K562 (cell line): ENCODE results near the gene GRAMD2A. TPM values are rescaled to one million over a fixed set of nuclear protein-coding genes. Genes with fewer than 3 reads are reported as not detected.

Experiments
- ATAC-seq: fragments of 200-7000 bp; cut with Tn5 transposase; 3 replicates; pipeline ENCODE4 v1.9.1; 2020; ENCODE audit warnings: moderate library complexity
- BruUV-seq: library from RNA; stranded (reverse); fragments of 400-500 nt; replicated peaks from 2 replicates; lab custom pipeline; 2021; lab: Mats Ljungman, UMichigan
- CTCF ChIA-PET: fragments of 300-600 bp; formaldehyde crosslinking; extraction: SDS; loops from one replicate; lab custom pipeline; 2021; ENCODE audit warnings: low intra/inter-chr PET ratio; lab: Yijun Ruan, JAX
- POLR2A ChIA-PET: fragments of 300-600, 350-650 bp; sonication (Branson Sonifier 250); formaldehyde crosslinking; extraction: SDS; loops from one replicate; lab custom pipeline; 2021; ENCODE audit warnings: antibody characterized with exemption, inconsistent platforms; lab: Yijun Ruan, JAX
- DNase-seq, 4 experiments: peaks; one replicate each; pipeline versions ENCODE4 v3.0.0 to v3.0.0-alpha.2; 2011 to 2018; ENCODE audit warnings: low spot score in 3 of 4, mixed read lengths in 3 of 4; ENCODE audit errors: extremely low read depth in 1 of 4
- FAIRE-seq: peaks from 2 replicates; lab custom pipeline; 2011; peaks lifted over from hg19 to GRCh38; lab: Jason Lieb, UNC
- H2AFZ ChIP-seq: 2 replicates; pipeline ENCODE4 v1.6.0; 2011; ENCODE audit warnings: low read depth, low read length, control low read depth, inconsistent platforms
- H3K27ac ChIP-seq: fragments of 200-600 bp; 3 replicates; pipeline ENCODE4 v1.8.0; 2011; ENCODE audit warnings: low read depth, mild to moderate bottlenecking, control low read depth, inconsistent platforms, low read length, moderate library complexity, mixed read lengths; ENCODE audit errors: extremely low read depth
- H3K27me3 ChIP-seq, 2 experiments: fragments of 300-600 bp in 1 of 2; 2 replicates in 1 of 2; 3 replicates in 1 of 2; pipeline versions ENCODE4 v1.6.0 to v1.8.0; 2011; ENCODE audit warnings: inconsistent platforms in 2 of 2, low read length in 2 of 2, mild to moderate bottlenecking in 1 of 2, mixed read lengths in 1 of 2, moderate library complexity in 1 of 2; ENCODE audit not compliant: control insufficient read depth in 2 of 2, insufficient read depth in 2 of 2
- H3K36me3 ChIP-seq: fragments of 300-600 bp; 3 replicates; pipeline ENCODE4 v1.8.0; 2011; ENCODE audit warnings: mild to moderate bottlenecking, low read length, inconsistent platforms; ENCODE audit not compliant: control insufficient read depth, insufficient read depth
- H3K4me1 ChIP-seq, 2 experiments: fragments of 200-600 bp in 1 of 2; replicated peaks in 1 of 2; 2 replicates in 1 of 2; 3 replicates in 1 of 2; pipeline versions ENCODE4 v1.5.1 to v1.8.0; 2011; ENCODE audit warnings: inconsistent platforms in 2 of 2, low read length in 2 of 2, mild to moderate bottlenecking in 1 of 2, mixed read lengths in 1 of 2, moderate library complexity in 1 of 2; ENCODE audit not compliant: control insufficient read depth in 2 of 2, insufficient read depth in 2 of 2
- H3K4me2 ChIP-seq: 2 replicates; pipeline ENCODE4 v1.6.1; 2011; ENCODE audit warnings: low read length, control low read depth, inconsistent platforms, mixed read lengths; ENCODE audit not compliant: insufficient read depth
- H3K4me3 ChIP-seq: fragments of 200-600 bp; sonication (generic), shearing (Covaris generic); 2 replicates; pipeline ENCODE4 v1.5.1; 2016; ENCODE audit warnings: control low read depth, inconsistent platforms
- H3K79me2 ChIP-seq: fragments of 200-600 bp; 3 replicates; pipeline ENCODE4 v1.8.0; 2011; ENCODE audit warnings: low read length, inconsistent platforms; ENCODE audit not compliant: control insufficient read depth, insufficient read depth
- H3K9ac ChIP-seq, 2 experiments: 2 replicates each; pipeline versions ENCODE4 v1.6.0 to v1.6.1; 2011; ENCODE audit warnings: low read depth in 2 of 2, low read length in 2 of 2, control low read depth in 1 of 2, inconsistent platforms in 1 of 2, mild to moderate bottlenecking in 1 of 2, mixed read lengths in 1 of 2; ENCODE audit not compliant: insufficient read depth in 1 of 2
- H3K9me1 ChIP-seq: one replicate; pipeline ENCODE4 v1.6.0; 2011; ENCODE audit warnings: inconsistent platforms, mild to moderate bottlenecking, low read length, moderate library complexity; ENCODE audit not compliant: control insufficient read depth, insufficient read depth
- H3K9me3 ChIP-seq: replicated peaks from 2 replicates; pipeline ENCODE4 v1.5.1; 2011; ENCODE audit warnings: low read depth, low read length, inconsistent platforms; ENCODE audit not compliant: control insufficient read depth, insufficient read depth
- H4K20me1 ChIP-seq: replicated peaks from 2 replicates; pipeline ENCODE4 v1.6.1; 2011; ENCODE audit warnings: low read length, inconsistent platforms, mixed read lengths; ENCODE audit not compliant: control insufficient read depth, insufficient read depth
- CHD2 ChIP-seq: IDR thresholded peaks from 2 replicates; pipeline ENCODE4 v1.6.1; 2011; ENCODE audit warnings: low read depth, low read length
- ILF3 ChIP-seq: fragments of 450-650 bp; IDR thresholded peaks from 2 replicates; pipeline ENCODE4 v1.6.1; 2018; ENCODE audit warnings: antibody characterized with exemption, mild to moderate bottlenecking, moderate library complexity, borderline replicate concordance
- MEF2A ChIP-seq: IDR thresholded peaks from 2 replicates; pipeline ENCODE4 v1.6.1; 2011; ENCODE audit warnings: low read depth, mild to moderate bottlenecking, low read length, moderate library complexity; ENCODE audit not compliant: control insufficient read depth
- MTA1 ChIP-seq: fragments of 450-650 bp; IDR thresholded peaks from 2 replicates; pipeline ENCODE4 v1.6.1; 2017; ENCODE audit warnings: borderline replicate concordance
- NR2C2 ChIP-seq, 2 experiments: fragments of 200-800 bp in 1 of 2; sonication (Bioruptor generic) in 1 of 2; sonication (generic) in 1 of 2; formaldehyde crosslinking in 1 of 2; IDR thresholded peaks; 2 replicates each; pipeline versions ENCODE4 v1.6.1 to v1.8.0; 2016 to 2022; ENCODE audit warnings: mild to moderate bottlenecking in 1 of 2, missing compliant biosample characterization in 1 of 2, missing genetic modification characterization in 1 of 2, missing genetic modification reagents in 1 of 2
- PHF21A ChIP-seq: fragments of 450-650 bp; IDR thresholded peaks from 2 replicates; pipeline ENCODE4 v1.6.1; 2017; ENCODE audit warnings: low read depth, borderline replicate concordance
- POLR3A ChIP-seq: IDR thresholded peaks from 2 replicates; pipeline ENCODE4 v1.6.1; 2011; ENCODE audit warnings: borderline replicate concordance, mild to moderate bottlenecking, moderate library complexity; ENCODE audit not compliant: insufficient read length, insufficient read depth; ENCODE audit errors: extremely low read depth
- SP2 ChIP-seq: IDR thresholded peaks from 2 replicates; pipeline ENCODE4 v1.6.1; 2011; ENCODE audit warnings: mild to moderate bottlenecking, low read depth, low read length, moderate library complexity; ENCODE audit not compliant: poor library complexity, severe bottlenecking; ENCODE audit errors: extremely low read depth
- ZBTB43 ChIP-seq: sonication (generic); formaldehyde crosslinking; IDR thresholded peaks from 2 replicates; pipeline ENCODE4 v1.8.0; 2023; ENCODE audit warnings: mild to moderate bottlenecking, missing genetic modification reagents
- ZFP1 ChIP-seq: fragments of 450-650 bp; formaldehyde crosslinking; IDR thresholded peaks from 2 replicates; pipeline ENCODE4 v1.4.0; 2020; ENCODE audit warnings: mild to moderate bottlenecking, mixed read lengths
- ZNF586 ChIP-seq: fragments of 450-650 bp; formaldehyde crosslinking; conservative IDR thresholded peaks from 2 replicates; pipeline ENCODE4 v1.4.0; 2020; ENCODE audit warnings: mild to moderate bottlenecking, moderate library complexity
- ZNF668 ChIP-seq: fragments of 250-450 bp; sonication (Bioruptor Pico); IDR thresholded peaks from 2 replicates; pipeline ENCODE4 v1.8.0; 2022; ENCODE audit warnings: mild to moderate bottlenecking, inconsistent platforms
- ZNF75A ChIP-seq: fragments of 450-650 bp; formaldehyde crosslinking; IDR thresholded peaks from 2 replicates; pipeline ENCODE4 v1.4.0; 2020; ENCODE audit warnings: mild to moderate bottlenecking
- WGBS: fragments of 100-300 bp; shearing (Covaris generic); methylation state at CpG from one replicate; pipeline ENCODE4 v1.1.6; 2016; ENCODE audit warnings: low coverage, mixed read lengths; ENCODE audit not compliant: insufficient coverage; ENCODE audit errors: missing lambda C conversion rate; 5-methylcytosine and 5-hydroxymethylcytosine counted together
- in situ Hi-C: fragments of 300-500 bp; cut with MboI; formaldehyde crosslinking; loops from 4 replicates; pipeline ENCODE4 v1.15.0; 2018; ENCODE audit warnings: inconsistent platforms, mixed read lengths
- intact Hi-C: fragments of 100-400 bp; cut with micrococcal nuclease; formaldehyde crosslinking; loops from 2 replicates; pipeline ENCODE4 v1.14.2; 2022
- polyA plus RNA-seq, 8 experiments: library from polyadenylated mRNA; depleted of rRNA in 4 of 8; stranded (reverse) in 5 of 8; unstranded in 3 of 8; fragments of >200 nt; fragmentation: Nextera tagmentation in 2 of 8; fragmentation: Illumina TruSeq in 1 of 8; extraction: Ambion mirVana in 2 of 8; extraction: Trizol in 1 of 8; gene quantifications; 2 replicates each; pipeline versions ENCODE4 v1.2.1 to v1.2.3, GENCODE V29; 2011 to 2014; ENCODE audit warnings: inconsistent platforms in 1 of 8, missing spikeins in 1 of 8
- total RNA-seq, 7 experiments: library from RNA; depleted of rRNA in 6 of 7; stranded (reverse); fragments of >200 nt in 6 of 7; fragmentation: Illumina TruSeq in 2 of 7; extraction: Trizol in 2 of 7; gene quantifications; 2 replicates each; pipeline versions ENCODE4 v1.2.1 to v1.2.3, GENCODE V29; 2011 to 2021; ENCODE audit warnings: low replicate concordance in 1 of 7

The GRAMD2A gene
- total and polyA plus RNA-seq, 9 of the 15 experiments (the other 6 are each of a cell fraction or from before 2014, with no cell fraction given): 0.08 to 0.22 TPM; not detected in 7

DNA sequence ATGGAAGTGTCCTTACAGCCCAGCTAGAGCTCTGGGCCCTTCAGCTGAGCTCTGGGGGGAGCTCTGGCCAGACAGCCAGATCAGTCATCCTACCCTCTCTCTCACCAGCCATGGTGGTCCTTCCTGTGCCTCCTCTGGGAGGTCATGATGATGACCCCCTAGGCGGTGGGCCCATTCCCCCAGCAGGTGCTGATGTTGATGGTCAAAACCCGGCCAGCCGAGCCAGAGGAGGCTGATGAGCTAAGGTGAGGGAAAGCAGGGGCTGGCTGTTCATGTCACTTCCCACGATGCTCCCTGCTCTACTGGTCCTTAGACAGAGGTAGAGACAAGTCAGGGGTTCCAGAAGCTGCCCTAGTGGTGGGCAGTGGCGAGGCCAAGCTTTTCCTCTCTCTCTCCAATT is 35.0 kb downstream of the GRAMD2A start:
- Histone ChIP-seq H3K36me3 (no peaks in the 10 kb centered on the region), H3K9me3 (no peaks in the 10 kb centered on the region), H3K9me1 (no peaks in the 10 kb centered on the region), H3K4me2 (no peak overlapping the region), H3K27ac (no peak overlapping the region), H2AFZ (no peak overlapping the region), H3K4me3 (no peak overlapping the region), H3K9ac (no peak overlapping the region), H3K27me3 (peaks cover 2 to 32% of the 10 kb centered on the region in 2 experiments; a peak in 4 of 5 replicates)
- in situ Hi-C loops: no loop called here
- no peak for ATAC-seq
- WGBS: 5% methylated on average over 4 of the region's 5 CpGs
- DNase-seq: no peak
- BruUV-seq: no TSS peak
- POLR2A ChIA-PET: no interaction called here
- FAIRE-seq: no peak
- CTCF ChIA-PET: no interaction called here
- TF ChIP-seq NR2C2 (CRISPR knock-in tag; IDR thresholded peaks at IDR 0.05) (no peak), NR2C2 (tag; IDR thresholded peaks at IDR 0.05) (no peak), PHF21A (no peak), CHD2 (no peak), ZBTB43 (CRISPR knock-in tag) (no peak), ZNF668 (CRISPR knock-in tag) (no peak), MEF2A (no peak), MTA1 (no peak), POLR3A (no peak), ZNF586 (CRISPR knock-in tag) (no peak), ZFP1 (CRISPR knock-in tag) (no peak), ZNF75A (CRISPR knock-in tag) (no peak), ILF3 (no peak), SP2 (no peak)
- TF ChIP-seq, all 486 proteins: peak for 0
- intact Hi-C loops: no loop called here
- Histone ChIP-seq H3K4me1 (peaks cover 0 to 1% of the 10 kb centered on the region in 2 experiments; a peak in 1 of 5 replicates), H4K20me1 (no peaks in the 10 kb centered on the region; the same call in 1 of the 2 replicates), H3K79me2 (no peaks in the 10 kb centered on the region)
